Measurements from ENCODE around the gene CD101. TPM values are rescaled to one million over a fixed set of nuclear protein-coding genes. Genes with fewer than 3 reads are reported as not detected.

The CD101 gene
- 1 to 10 TPM in 1 of 3 donors, under 1 TPM in 2; 0.32 to 3.9 (median 0.73) TPM for total RNA-seq

- Histone ChIP-seq H3K4me3 (no peak within 1 kb of the TSS), H3K27ac (no peak within 1 kb of the TSS), H3K4me1 (no peaks in the 10 kb centered on the region), H3K36me3 (no peaks in the 10 kb centered on the region), H3K9me3 (no peaks in the 10 kb centered on the region), H3K27me3 (no peaks in the 10 kb centered on the region)
- intact Hi-C loops (cut with DNase I; ENCODE audit: low total_unique reads) = no loop called here
- DNase-seq (ENCODE audit: low spot score in 2 of 2) = no peak
- no peak for TF ChIP-seq POLR2A (IDR thresholded peaks at IDR 0.05)
- no peak for TF ChIP-seq POLR2AphosphoS5 (IDR thresholded peaks at IDR 0.05)
- TF ChIP-seq CTCF (IDR thresholded peaks at IDR 0.05) = no peak
Observed at GRCh38 chr1:117001254-117001927, at the start of gene CD101. Gene CD101, plus strand, starts transcription at chr1:117001760. Its CDS starts 58 bp downstream, at chr1:117001818.

GRCh38 chr1:116952738-116953275 lies 48.8 kb upstream of the CD101 start:
- intact Hi-C loops (cut with DNase I; ENCODE audit: low total_unique reads) = no loop called here
- no peak for TF ChIP-seq POLR2A (IDR thresholded peaks at IDR 0.05)
- no peak for TF ChIP-seq POLR2AphosphoS5 (IDR thresholded peaks at IDR 0.05)
- TF ChIP-seq CTCF (IDR thresholded peaks at IDR 0.05) = no peak
- DNase-seq (ENCODE audit: low spot score in 2 of 2) = no peak
- Histone ChIP-seq H3K4me3 (no peak overlapping the region), H3K9me3 (no peaks in the 10 kb centered on the region), H3K27me3 (no peaks in the 10 kb centered on the region), H3K27ac (no peak overlapping the region), H3K36me3 (no peaks in the 10 kb centered on the region), H3K4me1 (no peaks in the 10 kb centered on the region)

DNA sequence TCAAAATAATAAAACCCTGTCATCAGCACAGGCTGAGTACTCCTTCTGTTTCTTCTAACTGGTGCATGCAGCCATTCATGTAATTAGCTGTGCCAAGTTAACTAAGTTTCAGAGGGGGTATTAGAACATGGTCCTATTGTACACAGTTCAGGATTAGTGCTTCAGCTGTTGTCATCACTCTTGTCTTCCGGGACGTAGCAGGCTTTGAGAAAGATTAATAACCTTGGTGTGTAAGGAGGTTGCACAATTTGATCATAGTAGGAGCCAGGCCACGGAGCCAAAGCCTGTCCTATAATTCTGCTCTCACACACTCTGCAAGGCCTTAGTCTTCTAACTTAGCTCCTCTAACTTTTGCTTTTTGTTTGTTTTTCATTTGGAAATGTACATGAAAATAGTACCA lies 47.1 kb upstream of the CD101 start:
- no peak for DNase-seq (ENCODE audit: low spot score in 2 of 2)
- no peak overlapping the region for H3K27ac ChIP-seq
- TF ChIP-seq POLR2AphosphoS5 (IDR thresholded peaks at IDR 0.05) (peak in 1 of 3 donors; percentile 27), CTCF (IDR thresholded peaks at IDR 0.05) (no peak), POLR2A (IDR thresholded peaks at IDR 0.05) (no peak)
- H3K27me3 ChIP-seq = no peaks in the 10 kb centered on the region
- no peaks in the 10 kb centered on the region for H3K9me3 ChIP-seq
- H3K4me1 ChIP-seq = no peaks in the 10 kb centered on the region
- intact Hi-C loops (cut with DNase I; ENCODE audit: low total_unique reads) = no loop called here
- H3K36me3 ChIP-seq = no peaks in the 10 kb centered on the region
- no peak overlapping the region for H3K4me3 ChIP-seq

DNA sequence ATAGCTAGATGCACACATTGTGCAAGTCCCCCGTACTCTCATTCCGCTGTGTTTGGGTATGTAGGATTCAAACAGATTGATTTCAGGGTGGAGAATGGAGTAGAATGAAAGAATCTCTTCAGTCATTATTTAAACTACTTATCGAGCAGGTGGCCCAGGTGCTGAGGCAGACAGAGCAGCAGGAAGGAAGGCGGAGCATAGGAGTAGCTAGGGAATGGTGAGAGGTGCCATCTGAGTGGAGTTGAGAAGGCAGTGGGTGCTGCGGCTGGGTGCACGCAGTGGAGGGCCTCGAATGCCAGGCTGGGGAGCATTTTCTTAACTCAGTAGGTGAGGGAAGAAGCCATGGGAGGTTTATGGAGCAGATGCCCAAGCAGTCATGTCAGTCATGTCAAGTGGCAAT lies 45.2 kb upstream of the CD101 start:
- Histone ChIP-seq H3K4me3 (no peak overlapping the region), H3K36me3 (no peaks in the 10 kb centered on the region), H3K4me1 (no peaks in the 10 kb centered on the region), H3K27me3 (no peaks in the 10 kb centered on the region), H3K27ac (no peak overlapping the region), H3K9me3 (no peaks in the 10 kb centered on the region)
- intact Hi-C loops (cut with DNase I; ENCODE audit: low total_unique reads) = no loop called here
- no peak for DNase-seq (ENCODE audit: low spot score in 2 of 2)
- TF ChIP-seq CTCF (IDR thresholded peaks at IDR 0.05) (no peak), POLR2AphosphoS5 (IDR thresholded peaks at IDR 0.05) (no peak), POLR2A (IDR thresholded peaks at IDR 0.05) (no peak)

GRCh38 chr1:116957646-116958045 lies 43.9 kb upstream of the CD101 start:
- no peaks in the 10 kb centered on the region for H3K9me3 ChIP-seq
- H3K27me3 ChIP-seq = no peaks in the 10 kb centered on the region
- H3K4me1 ChIP-seq = no peaks in the 10 kb centered on the region
- DNase-seq (ENCODE audit: low spot score in 2 of 2) = no peak
- no peak overlapping the region for H3K4me3 ChIP-seq
- no peaks in the 10 kb centered on the region for H3K36me3 ChIP-seq
- intact Hi-C loops (cut with DNase I; ENCODE audit: low total_unique reads) = no loop called here
- TF ChIP-seq POLR2AphosphoS5 (IDR thresholded peaks at IDR 0.05) = no peak
- TF ChIP-seq CTCF (IDR thresholded peaks at IDR 0.05) = no peak
- TF ChIP-seq POLR2A (IDR thresholded peaks at IDR 0.05) = no peak
- H3K27ac ChIP-seq = no peak overlapping the region
